ENCODE results near the gene QRSL1. TPM values are rescaled to one million over a fixed set of nuclear protein-coding genes. Genes with fewer than 3 reads are reported as not detected.

Gene QRSL1
- total and polyA plus RNA-seq, 10 of the 15 experiments (the other 5 are each of a cell fraction or from before 2014, with no cell fraction given), result 11.9 to 23.5 (median 15.5) TPM

- no peak for TF ChIP-seq ZBTB33 (IDR thresholded peaks at IDR 0.05)
- TF ChIP-seq TARDBP (IDR thresholded peaks at IDR 0.05; ENCODE audit: borderline replicate concordance), result no peak
- no peak for TF ChIP-seq PKNOX1 (IDR thresholded peaks at IDR 0.05)
These were observed 65.0 kb downstream of the QRSL1 start (continued) for GRCh38 chr6:106694343-106694742.

GRCh38 chr6:106700581-106700980 is 71.2 kb downstream of the QRSL1 start:
- RAD21 ChIA-PET (ENCODE audit: unreplicated experiment), result no interaction called here
- TF ChIP-seq SMAD1 (IDR thresholded peaks at IDR 0.05; ENCODE audit: low read depth, partially characterized antibody) (no peak), ZNF687 (IDR thresholded peaks at IDR 0.05) (no peak), E2F4 (IDR thresholded peaks at IDR 0.05; ENCODE audit: low read depth, low read length) (no peak), USF1 (IDR thresholded peaks at IDR 0.05; ENCODE audit: borderline replicate concordance, extremely low read length, insufficient read depth, low read depth, low read length) (no peak), YBX1 (IDR thresholded peaks at IDR 0.05) (no peak), MYB (IDR thresholded peaks at IDR 0.05; ENCODE audit: borderline replicate concordance, low read depth, low read length) (no peak), ZNF217 (IDR thresholded peaks at IDR 0.05) (no peak), BCL11A (IDR thresholded peaks at IDR 0.05; ENCODE audit: low read depth, low read length) (no peak), PKNOX1 (IDR thresholded peaks at IDR 0.05) (no peak), ZNF207 (IDR thresholded peaks at IDR 0.05; ENCODE audit: borderline replicate concordance) (no peak)

More at GRCh38 chr6:106700581-106700980, 71.2 kb downstream of the QRSL1 start:
- DNase-seq (ENCODE audit: low read depth, low spot score) (no peak), ATAC-seq (no peak), FAIRE-seq (no peak)
- in situ Hi-C loops (cut with MboI) (no loop called here), intact Hi-C loops (cut with micrococcal nuclease; ENCODE audit: unreplicated experiment) (loop anchor here (5.0 kb wide), 2 partner anchors 63 to 277 kb away; no protein-coding TSS in a partner anchor)
- Histone ChIP-seq H3K9me3 (replicated peaks; ENCODE audit: control insufficient read depth, insufficient read depth, low read length) (peaks cover 8% of the 10 kb centered on the region; the same call in 2 of the 3 replicates), H4K20me1 (ENCODE audit: control insufficient read depth, insufficient read depth) (no peaks in the 10 kb centered on the region), H2AFZ (ENCODE audit: control insufficient read depth, low read depth, low read length) (no peak overlapping the region), H3K4me2 (ENCODE audit: control insufficient read depth, insufficient read depth) (no peak overlapping the region), H3K4me1 (ENCODE audit: control insufficient read depth, insufficient read depth, low read length) (peaks cover 17% of the 10 kb centered on the region), H3K27ac (ENCODE audit: control insufficient read depth, insufficient read depth) (no peak overlapping the region), H3K79me2 (ENCODE audit: control insufficient read depth, insufficient read depth, low read length) (no peaks in the 10 kb centered on the region), H3K27me3 (replicated peaks in 1 of 2; ENCODE audit: control insufficient read depth in 2 of 2, insufficient read depth in 2 of 2, low read length in 1 of 2) (no peaks in the 10 kb centered on the region), H3K4me3 (no peak overlapping the region), H3K36me3 (ENCODE audit: control insufficient read depth in 2 of 2, insufficient read depth in 2 of 2, low read length in 1 of 2) (no peaks in the 10 kb centered on the region), H3K9ac (ENCODE audit: control insufficient read depth, insufficient read depth, low read length) (no peak overlapping the region)
- ChIA-PET SMC1A (ENCODE audit: uncharacterized antibody, unreplicated experiment) (interaction anchor here (1.3 kb wide), 1 partner anchor 10 kb away, joined by 3 read pairs; no protein-coding TSS in a partner anchor), POLR2A (no interaction called here), CTCF (interaction anchor here (1.6 to 2.6 kb wide), 2 partner anchors 10 to 92 kb away, joined by 4 to 13 read pairs; no protein-coding TSS in a partner anchor)
- no TSS peak for BruUV-seq (replicated peaks)

Measured in GM12878 (cell line).